Activated T-cell treated with anti-CD3 and anti-CD28 coated beads for 24 hours (primary cell): ENCODE measurements around the gene HSPH1.

Experiments used
- DNase-seq: peaks from one replicate; pipeline ENCODE4 v3.0.0-alpha.2; 2020; ENCODE audit warnings: low read depth

Gene HSPH1

DNA sequence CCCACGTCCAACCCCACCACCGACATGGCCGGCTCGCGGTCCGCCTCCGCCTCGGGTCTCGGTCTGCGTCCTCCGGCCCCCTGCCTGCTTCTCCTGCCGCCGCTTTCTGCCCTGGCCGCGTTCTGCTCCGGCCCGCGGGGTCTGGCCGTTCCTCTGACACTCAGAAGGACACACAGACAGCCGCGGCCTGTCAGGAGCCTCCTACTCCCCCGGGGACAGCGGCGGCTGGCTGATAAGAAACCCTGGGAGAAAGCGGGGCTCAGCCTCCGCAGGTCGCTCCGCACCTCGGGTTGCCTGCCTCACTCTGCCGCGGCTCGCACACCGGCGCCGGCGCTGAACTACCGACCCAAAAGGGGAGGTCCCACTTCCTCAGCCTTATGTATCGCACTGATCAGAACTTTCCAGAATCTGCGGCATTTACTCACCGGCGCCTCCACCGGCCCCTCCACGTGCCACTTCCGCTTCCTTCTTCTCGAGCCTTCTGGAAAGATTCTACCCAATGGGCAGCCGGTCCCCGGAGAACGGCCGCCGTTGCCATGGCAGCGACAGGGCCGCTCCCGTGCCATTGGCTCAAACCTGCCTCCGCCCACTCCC is at the start of gene HSPH1:
Gene HSPH1 (minus strand): TSS at position 348 of the 594 bp plus-strand sequence. CDS start 322 bp downstream, at position 26.
- peak; percentile 99 for DNase-seq

DNA sequence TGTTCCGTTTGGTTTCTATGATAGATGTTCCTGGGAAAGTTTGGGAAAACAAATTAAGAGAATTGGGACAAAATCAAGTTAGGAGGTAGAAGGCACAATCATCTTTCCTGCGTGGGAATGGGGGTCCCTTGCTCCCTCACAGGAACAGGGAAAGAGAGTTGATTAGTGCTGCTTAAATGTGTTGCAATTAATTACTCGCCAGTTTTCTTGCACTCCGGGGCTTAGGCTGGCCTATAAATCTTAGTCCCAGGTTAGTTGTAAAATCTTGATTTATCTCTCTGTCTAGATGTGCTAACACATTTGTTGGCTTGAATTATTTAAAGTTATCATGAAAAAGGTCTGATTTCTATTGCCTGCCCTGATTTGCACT is 48.1 kb upstream of the HSPH1 start:
- no peak for DNase-seq

DNA sequence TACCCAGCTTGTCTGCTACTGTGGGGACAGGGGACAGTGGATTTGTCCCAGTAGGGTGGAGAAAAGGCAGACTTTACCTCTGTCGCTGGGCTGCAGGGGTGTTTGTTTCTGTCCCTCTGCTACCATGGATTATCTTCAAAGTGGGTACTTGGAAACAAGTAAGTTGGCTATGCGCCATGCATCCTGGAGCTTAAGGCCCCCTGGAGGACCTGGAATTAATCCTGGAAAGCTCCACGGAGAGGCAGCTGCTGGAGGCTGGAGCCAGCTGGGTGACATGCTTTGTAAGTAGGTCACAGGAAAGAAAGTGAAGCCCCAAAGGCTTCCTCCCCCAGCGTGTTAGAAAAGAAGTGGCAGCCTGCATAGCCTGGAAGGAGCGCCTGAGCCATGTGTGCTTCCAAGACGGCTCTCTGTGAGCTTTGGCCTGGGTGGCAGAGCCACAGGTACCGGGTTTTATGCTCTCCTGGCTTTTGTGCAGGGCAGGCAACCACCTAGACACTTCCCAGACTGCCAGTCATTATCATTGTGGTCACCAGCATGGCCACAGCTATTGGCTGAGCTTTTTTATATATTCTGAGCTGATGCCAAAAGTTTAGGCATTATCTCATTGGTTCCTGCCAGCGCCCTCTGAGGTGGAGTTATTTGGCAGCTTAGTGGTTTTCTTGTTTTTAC is 47.6 kb upstream of the HSPH1 start:
- DNase-seq: no peak

DNA sequence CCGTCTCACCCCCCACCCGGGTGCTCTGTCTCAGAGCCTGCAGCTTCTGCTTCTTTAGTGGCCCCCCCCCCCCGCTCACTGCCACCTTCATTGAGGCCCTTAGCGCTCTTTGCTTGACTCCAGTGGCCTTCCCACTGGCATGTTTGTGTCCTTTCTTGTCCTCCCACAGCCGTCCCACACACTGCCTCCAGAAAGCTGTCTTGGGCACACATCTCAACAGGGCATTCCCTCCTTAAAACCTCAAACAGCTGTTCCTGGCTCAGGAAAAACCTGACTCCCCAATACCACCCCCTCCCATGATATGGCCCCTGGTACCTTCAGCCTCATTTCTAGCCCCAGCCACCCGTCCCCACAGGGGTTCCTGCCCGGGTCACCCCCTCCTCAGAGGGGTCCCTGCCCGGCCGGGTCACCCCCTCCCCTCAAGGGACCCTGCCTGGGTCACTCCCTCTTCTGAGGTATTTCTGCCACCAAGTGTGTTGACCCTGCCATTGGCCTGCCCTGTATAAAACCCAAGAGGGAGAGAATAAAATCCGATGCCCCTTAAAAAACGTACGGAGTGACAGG is 46.9 kb upstream of the HSPH1 start:
- DNase-seq: no peak

DNA sequence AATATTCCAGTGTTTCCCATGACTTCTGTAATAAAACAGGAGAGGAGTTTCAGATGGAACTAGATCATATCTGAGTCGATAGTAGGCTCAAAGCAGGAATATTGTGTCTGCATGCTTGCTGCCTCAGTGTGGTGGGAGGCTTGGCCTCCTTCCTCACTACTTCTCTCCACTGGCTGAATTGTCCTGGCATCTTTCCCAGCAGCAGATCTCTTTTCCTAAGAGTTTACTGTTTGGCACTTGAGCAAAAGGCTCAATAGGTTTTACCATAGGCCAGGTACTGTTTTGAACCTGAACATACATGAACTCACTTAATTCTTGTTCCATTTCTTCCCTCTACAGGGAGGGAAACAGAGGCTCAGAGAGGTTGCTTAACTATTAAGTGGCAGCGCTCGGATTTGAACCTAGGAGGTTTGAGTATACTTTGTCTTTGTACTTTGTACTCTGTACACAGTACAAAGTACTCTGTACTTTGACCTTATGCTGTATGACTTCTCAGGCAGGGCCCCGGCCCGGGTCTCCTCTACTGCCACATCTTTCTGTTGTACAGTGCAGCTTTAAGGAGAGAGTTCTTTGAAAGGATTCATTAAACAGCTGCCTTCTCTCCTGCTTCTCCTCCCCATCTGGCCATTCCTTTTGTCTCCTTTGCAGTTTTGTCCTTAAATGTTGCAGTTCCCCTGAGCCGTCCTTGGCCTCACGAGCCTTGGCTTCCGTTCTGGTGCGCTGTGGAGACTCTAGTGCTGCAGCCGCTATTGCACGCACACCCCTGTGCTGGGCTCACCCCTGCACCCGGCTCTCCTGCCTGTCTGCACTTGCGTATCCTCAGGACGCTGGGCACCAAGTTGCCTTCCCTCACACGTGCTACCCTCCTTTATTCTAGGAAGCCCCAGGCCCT is 46.2 kb upstream of the HSPH1 start:
- DNase-seq: no peak

DNA sequence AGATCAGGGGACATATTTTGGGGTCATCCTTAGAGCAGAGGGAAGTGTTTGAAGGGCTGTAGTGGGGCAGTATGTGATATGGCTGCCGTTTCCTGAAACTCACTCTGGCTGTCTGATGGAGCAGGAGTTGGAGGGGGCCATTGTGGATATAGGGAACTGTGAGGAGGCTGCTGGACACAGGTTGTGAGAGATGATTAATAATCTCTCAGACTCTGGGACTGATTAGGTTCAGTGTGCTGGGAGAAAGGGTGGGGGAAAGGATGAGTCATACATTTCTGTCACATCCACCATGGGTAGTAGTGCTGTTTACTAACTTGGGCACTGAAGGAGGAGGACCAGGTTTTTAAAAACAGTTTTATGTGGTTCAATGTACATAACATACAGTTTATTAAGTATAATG is 42.9 kb upstream of the HSPH1 start:
- DNase-seq: no peak

DNA sequence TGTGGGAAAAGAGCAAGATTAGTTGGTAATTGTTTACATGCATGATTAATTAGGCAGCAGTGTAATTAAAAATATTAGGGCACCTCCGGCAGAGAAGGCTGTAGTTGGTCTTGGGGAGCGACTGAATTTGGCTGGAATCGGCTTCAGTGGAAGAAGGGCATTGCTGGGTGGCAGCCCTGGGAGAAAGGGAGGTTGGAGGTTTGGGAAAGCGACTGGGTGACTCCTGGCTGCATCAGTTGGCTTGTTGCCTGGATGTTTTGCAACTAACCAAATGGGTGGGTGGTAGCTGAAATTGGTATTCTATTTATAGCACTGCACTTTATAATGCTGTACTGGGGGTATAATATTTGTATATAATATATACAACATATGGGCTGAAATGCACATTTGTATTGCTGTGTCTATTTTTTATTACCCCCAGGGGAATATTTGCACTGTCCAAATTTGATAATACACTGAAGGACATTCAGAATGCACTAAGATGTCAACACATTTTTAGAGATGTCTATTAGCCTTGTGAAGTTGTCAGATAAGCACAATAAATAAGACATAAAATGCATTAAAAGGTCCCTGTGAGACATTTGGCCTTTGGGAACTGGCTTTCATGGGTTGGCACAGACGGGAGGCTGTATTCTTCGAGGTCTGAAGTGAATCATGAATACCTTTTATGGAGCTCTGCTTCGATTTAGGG is 39.8 kb upstream of the HSPH1 start:
- DNase-seq: no peak

DNA sequence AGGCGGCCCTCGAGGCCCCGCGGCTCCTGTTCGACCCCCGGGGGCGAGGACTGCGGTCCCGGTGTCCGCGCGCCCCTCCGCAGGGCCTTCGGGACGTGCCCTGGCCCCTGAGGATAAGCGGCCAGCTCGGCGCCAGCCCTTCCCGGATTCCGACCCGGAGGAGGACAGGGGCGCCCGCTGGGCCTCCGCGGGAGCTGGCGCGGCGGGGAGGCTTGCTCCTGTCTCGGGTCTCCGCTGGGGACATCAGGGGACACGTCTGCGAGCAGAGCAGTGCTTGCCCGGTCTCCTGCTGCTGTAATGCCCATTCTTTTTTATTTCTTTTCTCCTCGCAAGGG is 38.9 kb upstream of the HSPH1 start:
- DNase-seq: peak; percentile 20

DNA sequence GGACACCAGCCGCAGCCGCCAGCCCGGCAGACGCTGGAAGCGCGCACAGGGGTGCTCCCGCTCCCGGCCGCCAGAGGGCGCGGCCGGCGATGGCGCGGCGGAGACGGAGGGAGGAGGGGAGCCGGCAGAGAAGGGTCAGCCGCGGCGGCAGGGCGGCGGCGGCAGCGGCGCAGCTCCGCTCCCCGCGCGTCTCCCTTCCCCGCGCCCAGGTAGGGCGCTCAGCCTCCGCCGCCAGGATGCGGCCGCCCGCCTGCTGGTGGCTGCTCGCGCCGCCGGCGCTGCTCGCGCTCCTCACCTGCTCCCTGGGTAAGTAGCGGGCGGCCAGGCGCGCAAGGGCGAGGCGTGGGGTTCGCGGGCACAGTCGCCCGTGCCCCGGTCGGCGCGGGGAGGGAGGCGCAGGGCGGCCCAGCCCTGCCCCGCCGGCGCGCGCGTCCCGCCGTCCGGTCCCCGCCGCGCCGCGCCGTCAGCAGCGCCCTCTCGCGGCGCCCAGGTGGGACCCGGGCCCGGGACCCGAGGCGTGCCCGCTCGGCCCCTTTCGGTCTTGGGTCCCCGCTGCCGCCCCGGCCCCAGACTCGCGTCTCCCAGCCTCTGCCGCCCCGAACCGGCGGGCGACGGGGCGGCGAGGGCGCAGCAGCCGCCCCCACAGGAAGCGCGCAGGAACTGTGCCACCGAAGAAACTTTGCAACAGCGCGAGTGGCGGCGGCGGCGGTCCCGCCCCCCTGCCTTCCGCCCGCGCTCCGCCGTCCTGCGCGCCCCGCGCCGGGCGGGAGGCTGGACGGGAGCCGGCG is 38.3 kb upstream of the HSPH1 start, which contains the start of gene B3GLCT:
Gene B3GLCT (plus strand): TSS at position 127 of the 788 bp plus-strand sequence. CDS start 110 bp downstream, at position 237.
- peak; percentile 73 for DNase-seq

DNA sequence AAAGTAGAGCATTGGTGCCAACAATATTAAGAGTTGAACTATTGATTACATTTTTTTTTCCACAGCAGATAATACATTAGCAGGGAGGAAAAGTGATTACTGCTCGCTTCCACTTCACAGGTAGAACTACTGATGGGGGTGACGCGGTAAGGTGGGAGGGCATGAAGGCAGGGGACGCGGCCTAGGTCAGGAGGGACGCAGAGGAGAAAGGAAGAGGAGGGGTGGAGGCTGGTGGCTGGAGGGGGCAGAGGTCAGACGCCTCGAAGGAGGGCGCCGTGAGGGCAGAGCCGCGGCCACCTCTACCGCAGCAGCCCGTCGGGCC is 37.8 kb upstream of the HSPH1 start:
- DNase-seq: no peak

DNA sequence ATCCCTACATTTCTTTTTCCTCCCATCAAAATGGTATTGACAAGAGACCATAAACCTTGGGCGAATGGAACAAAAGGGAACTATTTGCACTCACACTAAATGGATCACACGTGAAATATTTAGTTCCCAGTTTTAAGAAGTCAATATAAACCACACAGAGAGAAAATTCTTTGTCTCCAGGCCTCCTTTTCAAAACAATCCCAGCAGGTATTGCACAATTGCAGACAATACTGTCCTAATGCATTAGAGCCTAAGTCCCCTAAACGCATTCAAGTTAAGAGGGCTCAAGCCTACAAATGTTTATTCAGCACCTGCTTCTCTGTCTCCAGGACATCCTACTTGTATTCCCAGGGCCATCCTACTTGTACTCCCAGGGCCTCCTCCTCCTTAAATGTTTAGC is 36.8 kb upstream of the HSPH1 start:
- DNase-seq: no peak

DNA sequence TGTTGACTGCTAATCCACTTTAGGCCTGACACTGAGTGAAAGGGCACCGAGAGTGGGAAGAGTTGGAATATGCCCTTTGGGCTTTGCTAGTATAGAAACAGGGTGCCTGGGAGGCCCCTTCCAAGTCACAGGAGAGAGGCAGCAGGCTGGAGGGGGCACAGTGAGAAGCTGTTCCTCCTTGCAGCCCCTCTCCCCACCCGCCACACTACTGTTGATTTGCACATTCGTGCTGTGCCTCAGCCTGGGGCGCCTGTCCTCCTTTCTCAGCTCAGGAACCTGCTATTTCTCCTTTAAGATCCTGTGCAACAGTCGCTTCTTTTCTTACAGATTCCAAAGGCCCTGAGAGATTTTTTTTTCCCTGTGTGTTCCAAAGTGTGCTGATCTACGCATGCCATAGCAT is 35.3 kb upstream of the HSPH1 start:
- DNase-seq: no peak

DNA sequence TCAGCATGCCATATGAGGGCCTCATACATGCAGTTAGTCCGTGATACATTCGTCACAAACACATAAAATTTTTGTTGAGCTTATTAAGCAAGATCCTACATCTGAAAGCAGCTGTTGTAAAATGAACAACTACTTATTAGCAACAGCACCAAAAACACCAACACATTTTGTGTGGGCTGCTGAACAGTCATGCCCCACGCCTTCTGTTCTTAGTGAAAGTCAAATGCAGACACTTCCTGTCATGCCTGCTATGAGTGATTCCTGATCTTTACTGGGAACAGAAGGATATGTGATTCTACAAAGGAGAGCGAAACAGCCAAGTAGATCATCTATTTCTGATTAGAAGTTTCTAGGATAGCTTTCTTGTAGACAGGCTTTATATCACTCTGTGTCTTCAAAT is 33.9 kb upstream of the HSPH1 start:
- no peak for DNase-seq

DNA sequence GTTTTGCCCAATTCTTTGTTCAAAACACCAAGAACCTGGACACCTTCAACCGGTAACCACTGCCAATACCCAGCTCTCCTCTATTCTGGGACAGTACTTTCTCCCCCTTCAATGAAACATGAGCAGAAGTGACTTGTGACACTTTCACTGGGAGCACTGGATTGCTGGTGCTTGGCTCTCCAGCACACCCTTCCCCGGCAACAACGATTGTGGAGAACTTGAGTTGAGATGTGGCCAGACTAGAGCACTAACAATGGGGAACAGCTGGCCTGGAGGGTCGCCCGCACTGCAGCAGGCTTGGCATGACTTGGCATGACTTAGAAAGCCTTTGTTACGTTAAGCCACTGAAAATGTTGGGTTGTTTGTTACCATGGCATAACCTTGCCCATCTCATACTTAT is 30.6 kb upstream of the HSPH1 start:
- DNase-seq: no peak

DNA sequence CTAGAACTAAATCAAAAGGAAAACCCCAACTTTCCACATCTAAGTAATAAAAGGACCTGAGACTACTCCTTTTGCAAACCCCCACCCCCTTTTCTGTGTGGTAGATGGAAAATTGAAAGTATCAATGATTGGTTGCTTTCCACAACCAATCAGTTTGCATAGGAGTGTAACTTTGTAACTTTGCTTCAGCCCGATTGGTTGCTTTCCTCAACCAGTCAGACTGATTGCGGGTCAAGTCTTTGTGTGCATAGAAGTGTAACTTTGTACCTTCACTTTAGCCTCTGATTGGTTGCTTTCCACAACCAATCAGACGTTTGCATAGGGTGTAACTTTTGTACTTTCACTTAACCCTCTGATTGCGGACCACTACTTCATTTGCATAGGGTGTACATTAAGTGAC is 30.0 kb upstream of the HSPH1 start:
- DNase-seq: no peak

DNA sequence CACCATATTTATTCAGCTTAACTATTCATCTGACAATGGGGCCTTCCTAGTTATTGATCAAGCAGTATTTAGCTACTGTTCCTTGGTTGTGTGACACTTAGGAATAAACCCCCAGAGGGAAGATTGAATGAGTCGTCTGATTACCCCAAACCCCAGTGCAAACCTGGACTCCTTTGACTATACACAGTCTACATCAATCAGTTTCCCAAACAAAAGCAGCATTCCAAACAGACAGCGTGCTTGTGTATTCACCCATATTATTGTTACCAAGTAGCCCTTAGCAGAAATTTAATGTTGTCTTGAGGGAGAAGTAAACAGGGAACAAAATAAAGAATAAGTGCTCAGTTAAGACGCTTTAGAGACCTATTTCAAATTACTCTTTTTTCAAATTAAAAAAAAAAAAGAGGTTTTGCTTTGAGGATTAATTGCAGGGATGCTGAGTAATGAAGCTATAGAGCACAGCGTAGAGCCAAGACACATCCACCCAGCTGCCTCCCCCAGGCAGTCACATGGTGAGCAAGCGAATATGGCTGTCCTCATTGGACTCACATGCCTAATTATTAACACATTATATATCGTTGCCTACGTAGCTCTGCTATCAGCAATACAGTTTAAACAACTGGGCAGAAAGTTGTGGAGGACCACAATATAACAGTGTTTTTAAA is 23.4 kb upstream of the HSPH1 start:
- no peak for DNase-seq

DNA sequence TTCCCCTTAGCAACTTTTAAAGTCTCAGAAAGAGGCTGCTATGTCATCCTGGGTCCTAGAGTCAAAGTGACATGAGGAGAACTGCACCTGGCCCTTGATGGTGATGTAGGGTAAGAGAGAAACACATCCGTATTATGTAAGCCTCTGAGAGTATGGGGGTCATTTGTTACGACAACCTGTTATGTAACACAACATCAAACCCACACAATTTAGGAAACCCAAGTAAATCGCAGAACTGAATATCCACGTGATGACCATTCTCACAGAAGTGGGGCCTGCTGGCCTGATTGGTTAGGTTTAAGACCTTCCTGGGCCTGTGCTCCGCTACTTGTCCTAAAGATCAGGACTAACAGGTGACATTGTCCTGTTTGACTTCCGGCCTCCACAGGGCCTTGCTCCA is 22.7 kb upstream of the HSPH1 start:
- DNase-seq: no peak

DNA sequence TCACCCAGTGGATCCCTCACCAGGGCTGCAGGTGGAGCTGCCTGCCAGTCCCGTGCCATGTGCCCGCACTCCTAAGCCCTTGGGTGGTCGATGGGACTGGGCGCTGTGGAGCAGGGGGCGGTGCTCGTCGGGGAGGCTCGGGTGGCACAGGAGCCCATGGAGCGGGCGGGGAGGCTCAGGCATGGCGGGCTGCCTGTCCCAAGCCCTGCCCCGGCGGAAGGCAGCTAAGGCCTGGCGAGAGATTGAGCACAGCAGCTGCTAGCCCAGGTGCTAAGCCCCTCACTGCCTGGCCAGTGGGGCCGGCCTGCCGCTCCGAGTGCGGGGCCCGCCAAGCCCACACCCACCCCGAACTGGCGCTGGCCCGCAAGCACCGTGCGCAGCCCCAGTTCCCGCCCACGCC is 21.3 kb upstream of the HSPH1 start:
- no peak for DNase-seq

DNA sequence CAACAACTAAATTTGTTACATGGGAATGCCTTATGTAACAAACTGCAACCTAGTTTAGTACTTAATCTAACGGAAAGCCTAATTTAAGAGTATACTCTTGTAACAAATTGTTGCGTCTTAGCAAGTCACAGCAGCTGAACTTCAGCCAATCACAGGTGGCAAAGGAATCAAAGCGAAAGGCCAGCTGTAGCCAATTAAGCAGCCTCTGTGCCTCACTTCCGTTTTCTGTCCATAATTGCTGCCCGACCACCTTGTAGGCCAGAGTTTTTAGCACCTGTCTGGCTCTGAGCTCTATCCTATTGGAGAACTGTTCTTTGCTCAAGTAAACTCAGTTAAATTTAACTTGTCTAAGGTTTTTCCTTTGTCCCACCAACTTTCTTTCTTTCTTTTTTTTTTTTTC is 18.1 kb upstream of the HSPH1 start:
- DNase-seq: no peak

DNA sequence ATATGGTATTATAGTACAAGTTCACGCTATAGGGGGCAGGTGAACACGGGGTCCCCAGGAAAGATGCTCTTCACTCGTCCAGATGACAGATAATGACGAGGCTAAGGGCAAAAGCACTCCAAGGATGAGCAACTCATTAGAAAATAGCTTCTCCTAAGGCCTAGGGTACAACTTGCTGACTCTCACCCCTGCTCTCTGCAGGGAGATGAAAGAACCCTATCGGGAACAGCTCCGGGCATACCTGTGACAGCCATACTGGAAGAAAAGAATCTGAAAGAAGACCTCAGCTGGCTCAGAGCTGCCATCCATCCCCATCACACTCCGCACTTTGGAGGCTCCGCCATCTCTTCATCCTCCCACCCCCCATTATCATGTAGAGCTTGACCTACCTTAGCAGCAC is 17.5 kb upstream of the HSPH1 start:
- no peak for DNase-seq
